H1 (cell line): ENCODE data around the gene CD53. TPM values are rescaled to one million over a fixed set of nuclear protein-coding genes. Genes with fewer than 3 reads are reported as not detected.

ENCODE experiments used
- CHD2 ChIP-seq: IDR thresholded peaks from 2 replicates; pipeline ENCODE4 v1.6.1; 2012; ENCODE audit warnings: low read length, improper control_type of control experiment
- EGR1 ChIP-seq: IDR thresholded peaks from 2 replicates; pipeline ENCODE4 v1.6.1; 2011; ENCODE audit warnings: low read depth, low read length, borderline replicate concordance
- HDAC6 ChIP-seq: IDR thresholded peaks from one replicate; pipeline ENCODE4 v1.7.1; 2012; ENCODE audit warnings: low read depth, mild to moderate bottlenecking, inconsistent platforms, low read length, moderate library complexity
- KDM5A ChIP-seq: fragments of 200-600 bp; IDR thresholded peaks from 2 replicates; pipeline ENCODE4 v1.7.1; 2012; ENCODE audit warnings: mild to moderate bottlenecking, low read length, inconsistent platforms, mixed read lengths
- RBBP5 ChIP-seq: IDR thresholded peaks from 2 replicates; pipeline ENCODE4 v1.7.1; 2012; ENCODE audit warnings: low read depth, mild to moderate bottlenecking, inconsistent platforms, low read length, moderate library complexity, borderline replicate concordance
- RNF2 ChIP-seq: fragments of 200-900, 300-1000 bp; sonication (generic); IDR thresholded peaks from 2 replicates; pipeline ENCODE4 v1.7.1; 2016; ENCODE audit warnings: borderline replicate concordance, low read depth, mild to moderate bottlenecking, antibody characterized with exemption, low read length; ENCODE audit not compliant: poor library complexity, severe bottlenecking; ENCODE audit errors: missing control alignments
- TAF1 ChIP-seq: IDR thresholded peaks from 2 replicates; pipeline ENCODE4 v1.6.1; 2011; ENCODE audit warnings: mild to moderate bottlenecking, low read depth, low read length
- polyA plus RNA-seq, 7 experiments: library from polyadenylated mRNA; depleted of rRNA in 3 of 7; stranded (reverse) in 5 of 7; unstranded in 2 of 7; fragments of >200 nt in 5 of 7; fragments of 200-250 nt in 2 of 7; gene quantifications; 1 replicate in 5 of 7; 2 replicates in 1 of 7; 4 replicates in 1 of 7; pipeline versions ENCODE4 v1.2.1 to v1.2.3, GENCODE V29; 2011 to 2013; ENCODE audit warnings: missing spikeins in 2 of 7, mixed read lengths in 2 of 7
- total RNA-seq: library from RNA; stranded (reverse); fragmentation: NEBNext Ultra II Directional; extraction: Animal tissue kit (Norgen Biotek cat#: 25700); gene quantifications from 2 replicates; pipeline ENCODE4 v1.2.1, GENCODE V29; 2021

Gene CD53
- total and polyA plus RNA-seq, 2 of the 8 experiments (the other 6 are each of a cell fraction or from before 2014, with no cell fraction given), result 0.56 to 1.0 TPM

- no peak for TF ChIP-seq KDM5A
- no peak for TF ChIP-seq CHD2
- no peak for TF ChIP-seq TAF1
- TF ChIP-seq EGR1, result no peak
- TF ChIP-seq RBBP5, result no peak
- TF ChIP-seq RNF2, result no peak
- no peak for TF ChIP-seq HDAC6
These were observed 14.7 kb upstream of the CD53 start (continued) for GRCh38 chr1:110857964-110858948.
